HepG2 (cell line): Measurements from ENCODE around the gene B3GNT9. TPM values are rescaled to one million over a fixed set of nuclear protein-coding genes. Genes with fewer than 3 reads are reported as not detected.

Experiments
- BRD4 ChIP-seq: sonication (generic); formaldehyde crosslinking; IDR thresholded peaks from 2 replicates; pipeline ENCODE4 v1.4.0; 2020; ENCODE audit warnings: missing genetic modification reagents
- CBFB ChIP-seq: sonication (generic); formaldehyde crosslinking; IDR thresholded peaks from 2 replicates; pipeline ENCODE4 v1.4.0; 2020; ENCODE audit warnings: missing genetic modification reagents
- CREBL2 ChIP-seq: sonication (generic); formaldehyde crosslinking; IDR thresholded peaks from 2 replicates; pipeline ENCODE4 v1.8.1; 2023; ENCODE audit warnings: missing genetic modification reagents, mild to moderate bottlenecking, borderline replicate concordance
- ELF4 ChIP-seq: sonication (generic); formaldehyde crosslinking; IDR thresholded peaks from 2 replicates; pipeline ENCODE4 v1.5.0; 2020; ENCODE audit warnings: missing genetic modification reagents, mild to moderate bottlenecking, moderate library complexity, borderline replicate concordance
- ETV6 ChIP-seq: sonication (generic); formaldehyde crosslinking; conservative IDR thresholded peaks from 2 replicates; pipeline ENCODE4 v1.4.0; 2020; ENCODE audit warnings: missing genetic modification reagents
- HNRNPH1 ChIP-seq: fragments of 200-400 bp; formaldehyde crosslinking; optimal IDR thresholded peaks from 2 replicates; pipeline ENCODE3; 2017; ENCODE audit warnings: mild to moderate bottlenecking, low read depth, low read length
- KAT7 ChIP-seq: IDR thresholded peaks from 2 replicates; pipeline ENCODE4 v1.6.1; 2018; ENCODE audit warnings: borderline replicate concordance, missing compliant biosample characterization
- LCORL ChIP-seq, 2 experiments: fragments of 450-650 bp in 1 of 2; sonication (generic) in 1 of 2; formaldehyde crosslinking in 1 of 2; IDR thresholded peaks; 2 replicates each; pipeline versions ENCODE4 v1.5.0 to v1.6.1; 2017 to 2020; ENCODE audit warnings: antibody characterized with exemption in 1 of 2, missing genetic modification reagents in 1 of 2
- MATR3 ChIP-seq: sonication (generic); formaldehyde crosslinking; IDR thresholded peaks from 2 replicates; pipeline ENCODE4 v1.4.0; 2020; ENCODE audit warnings: missing genetic modification reagents
- MED1 ChIP-seq: sonication (generic); formaldehyde crosslinking; IDR thresholded peaks from 2 replicates; pipeline ENCODE4 v1.4.0; 2020; ENCODE audit warnings: missing genetic modification reagents
- MEIS2 ChIP-seq: sonication (generic); formaldehyde crosslinking; IDR thresholded peaks from 2 replicates; pipeline ENCODE4 v1.9.0; 2021; ENCODE audit warnings: mild to moderate bottlenecking, missing genetic modification reagents
- MIER2 ChIP-seq: IDR thresholded peaks from 2 replicates; pipeline ENCODE4 v1.6.1; 2016; ENCODE audit warnings: missing biosample characterization, missing genetic modification reagents
- POLR2G ChIP-seq: fragments of 200-400 bp; formaldehyde crosslinking; IDR thresholded peaks from 2 replicates; pipeline ENCODE4 v1.6.1; 2018; ENCODE audit warnings: mild to moderate bottlenecking, low read depth, low read length, moderate library complexity
- SKIL ChIP-seq: sonication (generic); formaldehyde crosslinking; IDR thresholded peaks from 2 replicates; pipeline ENCODE4 v1.8.0; 2022; ENCODE audit warnings: missing genetic modification reagents, mild to moderate bottlenecking, moderate library complexity, borderline replicate concordance
- SOX6 ChIP-seq, 2 experiments: fragments of 450-650 bp in 1 of 2; sonication (generic) in 1 of 2; formaldehyde crosslinking in 1 of 2; IDR thresholded peaks; 2 replicates each; pipeline versions ENCODE4 v1.4.0 to v1.6.1; 2017 to 2020; ENCODE audit warnings: antibody characterized with exemption in 1 of 2, mild to moderate bottlenecking in 1 of 2, missing genetic modification reagents in 1 of 2
- TGIF2 ChIP-seq: IDR thresholded peaks from 2 replicates; pipeline ENCODE4 v1.6.1; 2016; ENCODE audit warnings: control low read depth, missing compliant biosample characterization
- YY1 ChIP-seq: IDR thresholded peaks from 2 replicates; pipeline ENCODE4 v1.6.1; 2011; ENCODE audit warnings: low read length, low read depth, moderate library complexity, mild to moderate bottlenecking; ENCODE audit not compliant: insufficient read depth, insufficient replicate concordance
- ZBTB38 ChIP-seq: sonication (generic); formaldehyde crosslinking; IDR thresholded peaks from 2 replicates; pipeline ENCODE4 v1.5.1; 2020; ENCODE audit warnings: mild to moderate bottlenecking, missing genetic modification reagents
- ZNF318 ChIP-seq: sonication (generic); formaldehyde crosslinking; IDR thresholded peaks from 2 replicates; pipeline ENCODE4 v1.4.0; 2020; ENCODE audit warnings: mild to moderate bottlenecking, missing genetic modification reagents
- polyA plus RNA-seq, 8 experiments: library from polyadenylated mRNA; depleted of rRNA in 3 of 8; stranded (reverse) in 7 of 8; unstranded in 1 of 8; fragments of >200 nt; fragmentation: Illumina TruSeq in 4 of 8; extraction: Trizol in 4 of 8; gene quantifications; 2 replicates each; pipeline versions ENCODE4 v1.2.1 to v1.2.3, GENCODE V29; 2011 to 2016; ENCODE audit warnings: low read depth in 4 of 8, missing spikeins in 1 of 8, mixed read lengths in 1 of 8; ENCODE audit not compliant: insufficient read depth in 1 of 8
- total RNA-seq, 5 experiments: library from RNA; depleted of rRNA; stranded (reverse); fragments of >200 nt; fragmentation: Illumina TruSeq; extraction: Trizol; gene quantifications; 2 replicates each; pipeline ENCODE4 v1.2.3, GENCODE V29; 2016; ENCODE audit warnings: low read depth in 1 of 5

B3GNT9 gene
- total and polyA plus RNA-seq, 2 of the 13 experiments (the other 11 are each of a cell fraction or from before 2014, with no cell fraction given) = 1.5 to 3.1 TPM

- TF ChIP-seq SOX6 (IDR thresholded peaks at IDR 0.05) = no peak
- peak; percentile 56 for TF ChIP-seq SOX6 (CRISPR knock-in tag; IDR thresholded peaks at IDR 0.05)
- TF ChIP-seq ETV6 (CRISPR knock-in tag) = peak; percentile 91; the same call in 1 of the 2 replicates
- peak; percentile 86 for TF ChIP-seq POLR2G
- no peak for TF ChIP-seq MATR3 (CRISPR knock-in tag)
- TF ChIP-seq CBFB (CRISPR knock-in tag) = peak; percentile 90
- TF ChIP-seq LCORL (IDR thresholded peaks at IDR 0.05) = no peak
- 0 out of 2 replicates have a peak, but pooled peaks have one; percentile 64 for TF ChIP-seq LCORL (CRISPR knock-in tag; IDR thresholded peaks at IDR 0.05)
- TF ChIP-seq CREBL2 (CRISPR knock-in tag) = peak; percentile 64; the same call in 1 of the 2 replicates
- 0 out of 2 replicates have a peak, but pooled peaks have one; percentile 45 for TF ChIP-seq KAT7 (CRISPR knock-in tag)
- TF ChIP-seq MIER2 (CRISPR knock-in tag) = peak; percentile 60; the same call in 1 of the 2 replicates
- 0 out of 2 replicates have a peak, but pooled peaks have one; percentile 8 for TF ChIP-seq SKIL (CRISPR knock-in tag)
- peak; percentile 91 for TF ChIP-seq YY1
- TF ChIP-seq ELF4 (CRISPR knock-in tag) = 0 out of 2 replicates have a peak, but pooled peaks have one; percentile 55
- TF ChIP-seq MED1 (CRISPR knock-in tag) = peak; percentile 79
- no peak for TF ChIP-seq ZNF318
- peak; percentile 93 for TF ChIP-seq BRD4 (CRISPR knock-in tag)
- peak; percentile 51 for TF ChIP-seq ZBTB38 (CRISPR knock-in tag)
- TF ChIP-seq HNRNPH1 = peak; percentile 57
- 0 out of 2 replicates have a peak, but pooled peaks have one; percentile 25 for TF ChIP-seq TGIF2 (CRISPR knock-in tag)
- TF ChIP-seq MEIS2 (CRISPR knock-in tag) = peak; percentile 93
These were observed 41.3 kb upstream of the B3GNT9 start, which contains the start of gene E2F4 (continued) for GRCh38 chr16:67191995-67192681.
